AG04450 (cell line): Measurements from ENCODE around the gene ENPP6. TPM values are rescaled to one million over a fixed set of nuclear protein-coding genes. Genes with fewer than 3 reads are reported as not detected.

Experiments
- CTCF ChIA-PET: fragments of 300-600, 350-600 bp; formaldehyde crosslinking; extraction: SDS; loops from one replicate; lab custom pipeline; 2022; ENCODE audit warnings: antibody characterized with exemption, inconsistent platforms; lab: Charles Lee
- POLR2A ChIA-PET: fragments of 350-600 bp; formaldehyde crosslinking; extraction: SDS; loops from one replicate; lab custom pipeline; 2021; ENCODE audit warnings: antibody characterized with exemption, inconsistent platforms; lab: Yijun Ruan, JAX
- DNase-seq: peaks from one replicate; pipeline ENCODE4 v3.0.0-alpha.2; 2011; ENCODE audit warnings: low read depth, low spot score
- H3K27ac ChIP-seq: one replicate; pipeline ENCODE4 v1.5.1; 2012; ENCODE audit warnings: low read depth, low read length, control low read depth
- H3K27me3 ChIP-seq: one replicate; pipeline ENCODE4 v1.6.0; 2012; ENCODE audit warnings: low read length; ENCODE audit not compliant: control insufficient read depth, insufficient read depth
- H3K4me3 ChIP-seq: 2 replicates; pipeline ENCODE4 v1.5.1; 2011; ENCODE audit warnings: mild to moderate bottlenecking, low read depth, low read length, control low read depth
- H3K9me3 ChIP-seq: 2 replicates; pipeline ENCODE4 v1.5.1; 2012; ENCODE audit warnings: low read length; ENCODE audit not compliant: control insufficient read depth, insufficient read depth
- polyA plus RNA-seq: library from polyadenylated mRNA; depleted of rRNA; stranded (reverse); fragments of >200 nt; gene quantifications from 2 replicates; pipeline ENCODE4 v1.2.3, GENCODE V29; 2011
- TF ChIP-seq, protein P1 (sequence below): IDR thresholded peaks from 2 replicates; pipeline ENCODE4 v1.5.1; 2011; ENCODE audit warnings: low read depth, low read length, control low read depth, inconsistent platforms

Gene ENPP6
- polyA plus RNA-seq, 1 experiment = 0.05 TPM

DNA sequence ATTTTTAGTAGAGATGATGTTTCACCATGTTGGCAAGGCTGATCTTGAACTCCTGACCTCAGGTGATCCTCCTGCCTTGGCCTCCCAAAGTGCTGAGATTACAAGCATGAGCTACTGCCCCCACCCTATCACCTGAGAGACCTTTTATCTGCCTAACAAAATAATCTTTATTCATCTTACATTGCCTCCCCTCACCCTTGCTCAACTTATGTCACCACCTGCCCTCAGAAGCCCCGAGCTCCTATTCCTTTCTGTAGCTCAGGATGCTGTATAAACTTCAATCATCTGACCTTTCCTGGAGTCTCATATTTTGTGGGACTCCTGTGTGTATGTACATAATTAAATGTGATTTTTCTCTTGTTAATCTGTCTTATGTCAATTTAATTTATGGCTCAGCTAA is 29.7 kb upstream of the ENPP6 start:
- Histone ChIP-seq H3K27ac (no peak overlapping the region), H3K9me3 (no peaks in the 10 kb centered on the region), H3K27me3 (no peaks in the 10 kb centered on the region), H3K4me3 (no peak overlapping the region)
- no peak for DNase-seq
- TF ChIP-seq, protein P1, sequence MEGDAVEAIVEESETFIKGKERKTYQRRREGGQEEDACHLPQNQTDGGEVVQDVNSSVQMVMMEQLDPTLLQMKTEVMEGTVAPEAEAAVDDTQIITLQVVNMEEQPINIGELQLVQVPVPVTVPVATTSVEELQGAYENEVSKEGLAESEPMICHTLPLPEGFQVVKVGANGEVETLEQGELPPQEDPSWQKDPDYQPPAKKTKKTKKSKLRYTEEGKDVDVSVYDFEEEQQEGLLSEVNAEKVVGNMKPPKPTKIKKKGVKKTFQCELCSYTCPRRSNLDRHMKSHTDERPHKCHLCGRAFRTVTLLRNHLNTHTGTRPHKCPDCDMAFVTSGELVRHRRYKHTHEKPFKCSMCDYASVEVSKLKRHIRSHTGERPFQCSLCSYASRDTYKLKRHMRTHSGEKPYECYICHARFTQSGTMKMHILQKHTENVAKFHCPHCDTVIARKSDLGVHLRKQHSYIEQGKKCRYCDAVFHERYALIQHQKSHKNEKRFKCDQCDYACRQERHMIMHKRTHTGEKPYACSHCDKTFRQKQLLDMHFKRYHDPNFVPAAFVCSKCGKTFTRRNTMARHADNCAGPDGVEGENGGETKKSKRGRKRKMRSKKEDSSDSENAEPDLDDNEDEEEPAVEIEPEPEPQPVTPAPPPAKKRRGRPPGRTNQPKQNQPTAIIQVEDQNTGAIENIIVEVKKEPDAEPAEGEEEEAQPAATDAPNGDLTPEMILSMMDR = no peak
- ChIA-PET CTCF (interaction anchor here (0.9 to 1.3 kb wide), 2 partner anchors 17 to 81 kb away, joined by 3 to 6 read pairs; no protein-coding TSS in a partner anchor), POLR2A (no interaction called here)

DNA sequence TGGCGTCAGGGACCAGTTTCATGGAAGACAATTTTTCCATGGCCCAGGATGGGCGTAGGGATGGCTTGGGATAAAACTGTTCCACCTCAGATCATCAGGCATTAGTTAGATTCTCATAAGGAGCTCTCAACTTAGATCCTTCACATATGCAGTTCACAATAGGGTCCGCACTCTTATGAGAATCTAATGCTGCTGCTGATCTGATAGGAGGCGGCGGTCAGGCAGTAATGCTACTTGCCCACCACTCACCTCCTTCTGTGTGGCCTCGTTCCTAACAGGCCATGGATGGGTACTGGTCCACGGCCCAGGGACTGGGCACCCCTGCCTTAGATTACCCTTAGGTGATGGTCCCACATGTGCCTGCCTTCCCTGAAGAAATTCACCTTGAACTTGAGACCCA is 28.8 kb upstream of the ENPP6 start:
- no peak overlapping the region for H3K27ac ChIP-seq
- no peaks in the 10 kb centered on the region for H3K27me3 ChIP-seq
- no peaks in the 10 kb centered on the region for H3K9me3 ChIP-seq
- ChIA-PET POLR2A (no interaction called here), CTCF (no interaction called here)
- TF ChIP-seq, protein P1 = no peak
- no peak for DNase-seq
- no peak overlapping the region for H3K4me3 ChIP-seq

DNA sequence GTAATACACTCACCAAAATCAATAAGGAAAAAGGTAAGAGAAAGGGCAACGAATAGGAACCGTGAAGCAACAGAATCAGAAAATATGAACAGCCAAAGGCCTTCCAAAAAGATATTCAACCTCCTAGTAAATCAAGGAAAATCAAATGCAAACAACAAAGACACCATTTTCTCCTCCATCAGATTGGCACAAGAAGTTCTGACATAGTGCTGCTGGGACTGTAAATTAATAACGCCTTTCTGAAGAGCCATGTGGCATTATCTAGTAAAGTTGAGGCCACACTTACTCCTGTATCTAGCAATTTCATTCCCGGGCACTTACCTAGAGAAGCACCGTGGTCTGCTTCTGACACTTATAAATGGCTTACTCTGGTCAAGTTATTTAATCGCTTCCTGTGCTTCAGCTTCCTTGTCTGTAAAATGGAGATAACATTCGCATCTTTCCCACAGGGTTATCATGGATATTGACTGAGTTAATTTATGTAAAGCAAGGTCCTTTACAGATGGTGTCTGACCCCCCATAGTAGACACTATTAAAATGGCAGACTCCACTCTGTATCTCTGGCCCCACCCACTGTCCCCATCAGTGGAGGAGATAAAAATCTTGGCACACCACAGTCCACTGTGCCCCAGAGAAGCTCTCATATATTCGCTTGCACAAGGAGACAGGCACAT is 20.5 kb upstream of the ENPP6 start:
- ChIA-PET POLR2A (no interaction called here), CTCF (interaction anchor here (0.6 to 1.3 kb wide), 2 partner anchors 13 to 233 kb away, joined by 3 to 7 read pairs; no protein-coding TSS in a partner anchor)
- H3K9me3 ChIP-seq = no peaks in the 10 kb centered on the region
- no peaks in the 10 kb centered on the region for H3K27me3 ChIP-seq
- DNase-seq = no peak
- TF ChIP-seq, protein P1 = no peak
- no peak overlapping the region for H3K27ac ChIP-seq
- H3K4me3 ChIP-seq = no peak overlapping the region

DNA sequence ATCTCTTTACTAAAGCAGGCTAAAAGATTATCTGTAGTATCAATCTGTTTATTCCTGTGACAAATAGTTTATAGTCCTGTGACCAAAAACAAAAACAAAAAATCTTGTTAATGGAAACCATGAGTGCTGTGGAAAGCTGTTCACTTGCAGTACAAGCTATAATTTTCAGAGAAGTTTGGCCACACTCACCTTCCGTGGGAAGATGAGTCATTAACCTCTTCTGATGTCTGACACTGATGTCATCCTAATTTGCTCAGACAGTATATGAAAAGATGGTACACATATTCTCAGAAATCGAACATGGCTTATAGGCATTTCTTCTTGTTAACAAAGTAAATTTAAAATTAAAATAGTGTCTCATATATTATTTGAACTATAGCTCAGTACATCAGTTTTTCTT is 19.9 kb upstream of the ENPP6 start:
- H3K4me3 ChIP-seq = no peak overlapping the region
- ChIA-PET CTCF (interaction anchor here (0.6 to 1.3 kb wide), 2 partner anchors 14 to 233 kb away, joined by 3 to 7 read pairs; no protein-coding TSS in a partner anchor), POLR2A (no interaction called here)
- no peaks in the 10 kb centered on the region for H3K9me3 ChIP-seq
- TF ChIP-seq, protein P1 = no peak
- H3K27me3 ChIP-seq = no peaks in the 10 kb centered on the region
- no peak overlapping the region for H3K27ac ChIP-seq
- no peak for DNase-seq

DNA sequence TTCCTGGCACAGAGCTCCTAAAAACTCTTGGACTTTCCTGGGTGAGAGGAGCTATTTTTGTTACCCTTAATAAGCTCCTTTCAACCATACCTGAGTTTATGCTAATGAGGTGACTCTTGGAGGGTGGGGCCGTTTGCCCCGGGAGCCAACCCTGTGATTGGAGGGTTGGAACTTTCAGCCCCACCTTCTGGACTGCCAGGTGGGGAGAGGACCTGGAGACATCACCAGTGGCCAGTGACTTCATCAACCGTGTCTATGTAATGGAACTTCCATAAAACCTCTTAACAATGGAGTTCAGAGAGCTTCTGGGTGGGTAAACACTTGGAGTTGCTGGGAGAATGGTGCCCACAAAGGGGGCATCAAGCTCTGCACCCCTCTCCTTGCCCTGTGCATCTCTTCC is 17.9 kb upstream of the ENPP6 start:
- no peak overlapping the region for H3K4me3 ChIP-seq
- TF ChIP-seq, protein P1 = no peak
- H3K9me3 ChIP-seq = no peaks in the 10 kb centered on the region
- H3K27me3 ChIP-seq = no peaks in the 10 kb centered on the region
- POLR2A ChIA-PET = no interaction called here
- DNase-seq = no peak
- no peak overlapping the region for H3K27ac ChIP-seq
- CTCF ChIA-PET = no interaction called here
